Measurements from ENCODE around the gene CDH15. TPM values are rescaled to one million over a fixed set of nuclear protein-coding genes. Genes with fewer than 3 reads are reported as not detected.

CDH15 gene
- total RNA-seq, 4 donors from 2014 or later: 48.5 to 60.8 (median 51.0) TPM

DNA sequence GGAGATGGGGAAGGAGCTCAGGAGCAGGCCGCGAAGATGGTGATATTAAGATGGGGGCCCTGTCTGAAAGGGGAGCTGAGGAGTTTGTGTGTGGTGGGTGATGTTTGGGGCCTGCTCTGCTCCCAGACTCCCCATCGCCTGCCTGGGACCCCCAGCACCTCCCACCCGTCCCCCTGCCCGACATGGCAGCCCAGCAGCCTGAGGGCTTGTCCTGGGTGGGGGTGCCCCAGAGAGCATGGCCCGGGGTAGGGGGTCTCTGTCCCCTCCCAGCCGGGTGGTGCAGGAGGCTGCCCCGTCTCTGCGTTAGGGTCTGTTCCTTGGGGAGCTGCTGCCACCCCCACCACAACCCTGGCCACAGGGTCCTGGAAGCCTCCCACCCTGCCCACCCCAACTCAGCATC lies 5.2 kb downstream of the CDH15 start:
- Histone ChIP-seq H3K4me3 (no peak overlapping the region), H3K9me3 (no peaks in the 10 kb centered on the region), H3K4me1 (peaks cover 31 to 42% of the 10 kb centered on the region in 2 donors), H3K36me3 (no peaks in the 10 kb centered on the region), H3K27me3 (no peaks in the 10 kb centered on the region), H3K27ac (peak overlapping the region in 2 of 4 donors; percentile 94 to 99)
- ATAC-seq: no peak
- in situ Hi-C loops (cut with MboI; ENCODE audit: low sequenced_read_pairs in 4 of 4): no loop called here
- TF ChIP-seq, protein P1, sequence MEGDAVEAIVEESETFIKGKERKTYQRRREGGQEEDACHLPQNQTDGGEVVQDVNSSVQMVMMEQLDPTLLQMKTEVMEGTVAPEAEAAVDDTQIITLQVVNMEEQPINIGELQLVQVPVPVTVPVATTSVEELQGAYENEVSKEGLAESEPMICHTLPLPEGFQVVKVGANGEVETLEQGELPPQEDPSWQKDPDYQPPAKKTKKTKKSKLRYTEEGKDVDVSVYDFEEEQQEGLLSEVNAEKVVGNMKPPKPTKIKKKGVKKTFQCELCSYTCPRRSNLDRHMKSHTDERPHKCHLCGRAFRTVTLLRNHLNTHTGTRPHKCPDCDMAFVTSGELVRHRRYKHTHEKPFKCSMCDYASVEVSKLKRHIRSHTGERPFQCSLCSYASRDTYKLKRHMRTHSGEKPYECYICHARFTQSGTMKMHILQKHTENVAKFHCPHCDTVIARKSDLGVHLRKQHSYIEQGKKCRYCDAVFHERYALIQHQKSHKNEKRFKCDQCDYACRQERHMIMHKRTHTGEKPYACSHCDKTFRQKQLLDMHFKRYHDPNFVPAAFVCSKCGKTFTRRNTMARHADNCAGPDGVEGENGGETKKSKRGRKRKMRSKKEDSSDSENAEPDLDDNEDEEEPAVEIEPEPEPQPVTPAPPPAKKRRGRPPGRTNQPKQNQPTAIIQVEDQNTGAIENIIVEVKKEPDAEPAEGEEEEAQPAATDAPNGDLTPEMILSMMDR (IDR thresholded peaks at IDR 0.05 in 4 of 5, conservative IDR thresholded peaks at IDR 0.05 in 1 of 5): no peak
- TF ChIP-seq POLR2A (IDR thresholded peaks at IDR 0.05): no peak
- DNase-seq: no peak
- intact Hi-C loops (cut with DNase I; ENCODE audit: low total_unique reads): no loop called here

DNA sequence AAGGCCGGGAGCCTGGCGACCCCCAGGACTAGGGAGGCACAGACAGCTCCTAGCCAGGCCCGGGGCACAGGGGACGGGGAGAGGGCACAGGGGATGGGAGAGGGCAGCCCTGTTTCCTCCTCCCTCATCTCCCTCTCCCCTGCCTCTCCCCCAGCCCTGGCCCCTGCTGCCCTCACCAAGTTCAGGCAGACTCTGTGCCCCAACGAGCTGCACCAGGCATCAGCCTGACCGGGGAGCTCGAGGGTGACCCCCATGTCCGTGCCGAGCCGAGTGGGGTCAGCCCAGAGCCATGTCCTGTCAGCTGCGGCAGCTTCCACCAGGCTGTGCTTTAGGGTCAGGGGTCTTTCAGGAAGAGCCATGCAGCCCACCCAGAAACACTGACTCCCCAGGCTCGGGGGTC lies 6.0 kb downstream of the CDH15 start:
- Histone ChIP-seq H3K9me3 (no peaks in the 10 kb centered on the region), H3K4me3 (no peak overlapping the region), H3K36me3 (peaks cover 0 to 3% of the 10 kb centered on the region in 2 donors), H3K27ac (no peak overlapping the region), H3K27me3 (no peaks in the 10 kb centered on the region), H3K4me1 (peaks cover 30 to 37% of the 10 kb centered on the region in 2 donors)
- ATAC-seq: no peak
- no peak for DNase-seq
- in situ Hi-C loops (cut with MboI; ENCODE audit: low sequenced_read_pairs in 4 of 4) (no loop called here), intact Hi-C loops (cut with DNase I; ENCODE audit: low total_unique reads) (no loop called here)
- no peak for TF ChIP-seq POLR2A (IDR thresholded peaks at IDR 0.05)
- TF ChIP-seq, protein P1 (IDR thresholded peaks at IDR 0.05 in 4 of 5, conservative IDR thresholded peaks at IDR 0.05 in 1 of 5): no peak

DNA sequence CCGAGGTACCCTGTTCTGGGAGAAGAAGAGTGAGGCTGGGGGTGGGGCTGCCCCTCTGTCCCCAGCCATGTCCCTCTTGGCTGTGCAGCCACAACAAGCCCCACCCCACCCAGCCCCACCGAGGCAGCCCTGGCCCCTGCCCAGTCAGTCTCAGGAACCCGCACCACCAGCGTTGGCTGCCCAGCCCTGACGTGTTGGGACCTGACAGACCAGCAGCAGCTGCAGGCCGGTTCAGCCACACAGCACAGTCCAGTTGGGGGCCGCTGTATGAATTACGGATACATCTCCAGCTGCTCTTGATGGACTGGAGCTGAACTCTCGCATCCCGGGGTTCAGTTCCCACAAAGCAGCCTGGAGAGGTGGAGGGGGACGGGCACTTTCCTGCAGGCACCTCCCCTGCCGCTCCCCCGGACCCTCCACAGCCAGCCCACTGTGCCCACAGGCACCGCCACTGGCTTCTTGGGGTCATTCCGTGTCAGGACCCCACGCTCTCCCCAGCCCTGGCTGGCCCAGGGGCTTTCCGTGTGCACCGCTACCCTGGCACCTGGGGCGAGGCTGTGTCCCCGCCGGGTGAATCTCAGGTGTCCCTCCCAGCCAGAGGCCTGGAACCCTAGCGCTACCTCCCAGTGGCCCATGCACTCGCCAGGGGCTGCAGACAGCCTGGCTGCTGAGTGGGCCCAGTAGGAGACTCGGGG lies 7.1 kb downstream of the CDH15 start:
- H3K9me3 ChIP-seq: no peaks in the 10 kb centered on the region
- in situ Hi-C loops (cut with MboI; ENCODE audit: low sequenced_read_pairs in 4 of 4): no loop called here
- no peak overlapping the region for H3K27ac ChIP-seq
- H3K4me1 ChIP-seq: peaks cover 19 to 26% of the 10 kb centered on the region in 2 donors
- no peak for ATAC-seq
- no peak overlapping the region for H3K4me3 ChIP-seq
- TF ChIP-seq, protein P1 (IDR thresholded peaks at IDR 0.05 in 4 of 5, conservative IDR thresholded peaks at IDR 0.05 in 1 of 5): no peak
- TF ChIP-seq POLR2A (IDR thresholded peaks at IDR 0.05): no peak
- H3K27me3 ChIP-seq: no peaks in the 10 kb centered on the region
- intact Hi-C loops (cut with DNase I; ENCODE audit: low total_unique reads): no loop called here
- peaks cover 0 to 7% of the 10 kb centered on the region in 2 donors for H3K36me3 ChIP-seq
- no peak for DNase-seq

DNA sequence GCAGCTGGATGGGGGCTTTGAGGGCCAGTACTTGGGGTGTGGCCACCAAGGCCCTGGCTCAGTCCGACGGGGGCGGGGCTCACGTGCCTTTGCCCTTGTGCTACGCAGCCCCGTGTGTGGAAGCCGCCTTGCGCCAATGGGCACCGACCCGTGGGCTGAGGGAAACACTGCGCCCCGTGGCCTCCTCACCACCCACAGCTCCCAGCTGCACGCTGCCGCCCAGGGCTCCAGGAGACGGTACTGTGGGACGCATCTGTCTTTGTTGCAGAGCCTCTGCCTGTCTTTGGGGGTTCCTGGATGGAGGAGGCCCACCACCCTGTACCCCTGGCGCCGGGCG lies 7.6 kb downstream of the CDH15 start:
- H3K27me3 ChIP-seq: no peaks in the 10 kb centered on the region
- no peak for DNase-seq
- no peak overlapping the region for H3K4me3 ChIP-seq
- H3K4me1 ChIP-seq: peaks cover 14 to 21% of the 10 kb centered on the region in 2 donors
- in situ Hi-C loops (cut with MboI; ENCODE audit: low sequenced_read_pairs in 4 of 4) (no loop called here), intact Hi-C loops (cut with DNase I; ENCODE audit: low total_unique reads) (no loop called here)
- H3K9me3 ChIP-seq: no peaks in the 10 kb centered on the region
- no peak for ATAC-seq
- no peak overlapping the region for H3K27ac ChIP-seq
- TF ChIP-seq POLR2A (IDR thresholded peaks at IDR 0.05): no peak
- TF ChIP-seq, protein P1 (IDR thresholded peaks at IDR 0.05 in 4 of 5, conservative IDR thresholded peaks at IDR 0.05 in 1 of 5): no peak
- peaks cover 0 to 7% of the 10 kb centered on the region in 2 donors for H3K36me3 ChIP-seq

Data from gastrocnemius medialis (tissue), 4 donors.